SKM-1 treated with dmso at 0.1 percent for 144 hours (cell line): ENCODE results near the gene FGF5.
A peak's percentile ranks its signal among the peaks of the same experiment; 100 is the strongest.
"Not testable (repeated sequence)": the region's sequence is repeated elsewhere in the genome, so short reads cannot be mapped to it uniquely, and the experiment has no call there.

Source experiments
- DNase-seq: peaks from one replicate; lab custom pipeline; 2025; ENCODE audit not compliant: unreplicated experiment; lab: John Stamatoyannopoulos, UW

The FGF5 gene, protein sequence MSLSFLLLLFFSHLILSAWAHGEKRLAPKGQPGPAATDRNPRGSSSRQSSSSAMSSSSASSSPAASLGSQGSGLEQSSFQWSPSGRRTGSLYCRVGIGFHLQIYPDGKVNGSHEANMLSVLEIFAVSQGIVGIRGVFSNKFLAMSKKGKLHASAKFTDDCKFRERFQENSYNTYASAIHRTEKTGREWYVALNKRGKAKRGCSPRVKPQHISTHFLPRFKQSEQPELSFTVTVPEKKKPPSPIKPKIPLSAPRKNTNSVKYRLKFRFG

DNA sequence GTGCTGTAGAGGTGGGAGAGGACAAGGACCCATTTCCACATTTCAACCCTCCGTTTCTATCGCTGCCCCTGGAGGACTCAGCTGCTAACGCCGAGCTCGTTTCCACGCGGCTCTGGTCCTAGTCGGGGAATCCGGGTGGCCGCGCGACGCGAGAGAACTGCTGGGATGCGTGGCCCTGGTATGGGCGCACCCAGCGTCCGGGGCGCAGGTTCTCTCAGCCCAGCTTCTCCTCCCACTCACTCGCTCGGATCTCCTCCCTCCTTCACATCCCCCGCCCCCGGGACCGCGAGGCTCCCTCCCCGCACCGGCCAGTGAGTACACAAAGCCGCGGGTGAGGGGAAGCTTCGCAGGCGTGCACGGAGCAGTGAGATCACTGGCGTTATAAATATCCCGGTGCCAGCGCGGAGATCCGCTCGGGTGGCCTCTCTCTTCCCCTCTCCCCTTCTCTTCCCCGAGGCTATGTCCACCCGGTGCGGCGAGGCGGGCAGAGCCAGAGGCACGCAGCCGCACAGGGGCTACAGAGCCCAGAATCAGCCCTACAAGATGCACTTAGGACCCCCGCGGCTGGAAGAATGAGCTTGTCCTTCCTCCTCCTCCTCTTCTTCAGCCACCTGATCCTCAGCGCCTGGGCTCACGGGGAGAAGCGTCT, at the start of gene FGF5:
Gene FGF5 (plus strand): TSS at position 412 of the 649 bp plus-strand sequence. CDS start 161 bp downstream, at position 573.
- peak; percentile 47 for DNase-seq

DNA sequence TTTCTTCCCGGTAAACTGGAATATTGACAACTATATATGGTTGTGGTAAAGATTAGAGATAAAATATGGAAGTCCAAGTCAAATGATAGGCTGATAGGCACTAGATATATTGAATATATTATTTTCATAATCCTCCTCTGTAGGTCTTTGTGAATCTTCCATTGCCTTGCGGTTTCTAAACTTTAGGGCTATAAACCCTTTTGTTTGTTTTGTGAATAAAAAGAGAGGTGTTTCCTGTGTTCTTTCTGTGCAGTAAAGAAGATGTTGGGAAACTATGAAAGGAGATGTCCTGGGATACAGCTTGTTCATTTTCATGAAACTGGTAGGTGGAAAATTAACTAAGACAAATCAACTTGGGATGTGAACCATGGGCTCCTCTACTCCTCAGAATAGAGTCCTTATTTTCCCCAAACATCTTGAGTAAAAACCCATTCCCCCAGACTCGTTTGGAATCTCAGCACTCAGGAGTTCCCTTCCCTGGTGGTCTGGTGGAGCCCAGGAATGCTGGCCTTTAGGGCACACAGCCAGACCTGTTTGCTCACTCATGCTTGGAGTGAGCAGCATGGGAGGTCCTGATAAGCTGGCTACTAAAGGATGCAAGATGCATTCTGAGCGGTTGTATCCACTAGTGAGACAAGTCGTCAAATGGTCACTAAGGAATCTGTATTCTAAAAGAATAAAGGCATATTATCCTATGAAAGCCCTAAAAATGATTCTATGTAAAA, 47.0 kb upstream of the FGF5 start:
- DNase-seq = no peak

DNA sequence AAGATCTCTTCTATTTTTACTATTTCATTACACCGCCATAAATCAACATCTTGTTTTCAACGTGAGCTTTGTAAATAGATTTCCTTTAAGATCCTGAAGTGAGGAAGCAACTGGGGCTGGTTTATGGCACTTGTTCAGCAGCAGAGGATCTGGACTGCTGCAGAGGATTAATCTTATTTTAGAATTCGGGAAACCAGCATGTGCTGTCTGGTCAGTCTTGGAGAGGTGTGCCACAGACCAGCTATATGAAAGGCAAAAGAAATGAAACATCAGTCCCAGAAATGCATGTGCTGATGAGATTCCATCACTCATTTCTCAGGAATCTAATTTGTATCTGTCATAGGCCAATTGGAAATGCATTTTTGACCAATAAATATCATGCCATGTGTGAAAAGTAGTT, 45.8 kb upstream of the FGF5 start:
- no peak for DNase-seq

DNA sequence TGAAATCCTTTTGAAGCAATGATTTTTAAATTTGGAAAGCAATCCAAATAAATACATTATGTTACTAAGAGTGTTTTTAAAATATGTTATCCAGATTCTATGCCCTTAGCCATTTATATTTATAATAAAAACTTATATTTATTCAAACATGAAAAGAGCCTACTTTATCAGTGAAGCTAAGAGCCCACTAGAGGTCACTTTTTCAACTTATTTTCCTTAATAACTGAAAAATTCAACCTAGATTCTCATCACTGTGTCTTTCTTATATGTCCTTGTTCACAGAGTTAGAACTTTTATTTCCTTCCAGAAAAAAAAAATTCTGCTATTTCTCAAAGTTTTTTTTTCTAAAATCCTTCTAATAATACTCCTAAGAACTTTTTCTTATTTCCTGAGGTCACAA, 45.3 kb upstream of the FGF5 start:
- peak; percentile 40 for DNase-seq

DNA sequence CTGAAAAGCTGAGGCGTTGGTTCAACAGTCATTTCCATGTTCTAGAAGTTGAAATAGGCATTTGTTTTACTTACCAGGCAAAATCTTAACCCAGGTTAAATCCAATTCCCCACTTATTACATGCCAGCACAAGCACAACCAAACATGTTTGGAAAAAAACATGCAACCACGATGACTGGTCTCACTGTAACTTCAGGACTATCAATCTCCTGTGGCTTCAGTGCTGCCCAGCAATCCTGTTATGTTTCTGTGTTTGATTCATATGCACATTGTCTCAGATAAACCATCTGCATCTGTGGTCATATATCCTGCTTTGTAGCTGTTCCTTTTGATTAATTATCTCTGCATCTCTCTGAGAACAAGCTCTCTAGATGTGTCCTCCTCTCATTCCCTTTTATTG, 40.9 kb upstream of the FGF5 start:
- no peak for DNase-seq

DNA sequence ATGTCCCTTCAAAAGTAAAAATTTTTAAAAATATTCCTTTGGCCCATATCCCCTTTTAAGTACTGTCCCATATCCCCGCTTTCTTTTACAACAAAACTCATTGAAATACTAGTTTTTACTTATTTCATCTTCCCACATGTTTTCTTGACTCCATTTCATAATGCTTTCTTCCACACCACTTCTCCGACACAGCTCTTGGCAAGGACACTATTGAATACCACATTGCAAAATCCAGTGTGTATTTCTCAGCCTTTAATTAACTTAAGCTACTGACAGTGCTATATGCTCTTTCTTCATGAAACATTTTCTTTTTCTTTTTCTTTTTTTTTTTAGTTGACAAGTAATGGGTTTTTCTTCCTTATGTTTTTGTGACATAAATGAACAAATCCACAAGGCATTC, 40.4 kb upstream of the FGF5 start:
- DNase-seq = no peak

DNA sequence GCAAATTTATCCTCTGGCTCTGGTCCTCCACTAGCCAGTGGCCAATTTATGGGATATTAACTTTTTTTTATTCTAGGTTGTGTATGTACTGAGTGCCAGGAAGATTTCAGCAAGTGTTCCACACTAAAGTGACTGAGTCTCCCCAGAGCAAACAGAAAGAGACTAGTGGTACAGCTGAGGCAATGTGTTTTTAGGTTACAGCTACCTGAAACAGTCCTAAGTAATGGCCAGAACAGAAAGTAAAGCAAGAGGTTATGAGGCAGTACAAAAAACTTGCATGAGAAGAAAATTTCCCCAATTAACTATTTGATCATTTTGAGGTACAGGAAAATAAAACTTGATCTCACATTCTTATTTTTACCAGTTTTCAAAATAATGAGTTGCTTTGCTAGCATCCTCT, 38.0 kb upstream of the FGF5 start:
- DNase-seq = no peak

DNA sequence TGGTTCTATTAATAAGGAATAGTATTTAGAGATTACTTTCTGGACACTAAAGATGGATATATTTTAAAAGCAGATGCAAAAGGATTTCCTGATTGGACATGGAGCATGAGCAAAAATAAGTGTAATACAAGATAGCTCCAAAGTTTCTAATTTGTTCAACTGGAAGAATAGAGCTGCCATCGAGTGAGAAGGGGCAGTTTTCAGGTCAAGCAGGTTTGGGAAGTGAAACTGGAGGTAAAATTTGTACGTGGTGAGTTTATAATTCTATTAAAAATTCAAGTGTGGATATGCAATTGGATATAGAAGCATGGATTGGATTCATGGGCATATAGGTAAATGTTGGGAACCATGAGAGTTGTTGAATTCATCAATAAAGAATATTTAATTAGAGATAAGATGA, 37.3 kb upstream of the FGF5 start:
- no peak for DNase-seq

DNA sequence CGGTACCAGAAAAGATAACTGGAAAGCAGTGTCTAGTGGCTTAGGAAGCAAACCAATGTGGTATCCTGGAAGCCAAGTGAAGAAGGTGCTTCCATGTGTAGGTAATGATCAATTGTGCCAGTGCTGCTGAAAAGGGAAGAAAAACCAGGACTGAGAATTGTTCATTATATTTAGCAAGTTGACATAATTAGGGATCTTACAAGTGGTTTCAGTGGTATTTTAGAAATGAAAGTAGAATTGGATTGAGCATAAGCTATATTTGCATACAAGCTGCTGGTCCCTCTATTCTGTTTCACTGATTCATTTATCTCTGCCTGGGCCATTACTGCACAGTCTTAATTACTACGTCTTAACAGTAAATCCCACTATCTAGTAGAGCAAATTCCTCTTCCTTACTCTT, 36.9 kb upstream of the FGF5 start:
- no peak for DNase-seq

DNA sequence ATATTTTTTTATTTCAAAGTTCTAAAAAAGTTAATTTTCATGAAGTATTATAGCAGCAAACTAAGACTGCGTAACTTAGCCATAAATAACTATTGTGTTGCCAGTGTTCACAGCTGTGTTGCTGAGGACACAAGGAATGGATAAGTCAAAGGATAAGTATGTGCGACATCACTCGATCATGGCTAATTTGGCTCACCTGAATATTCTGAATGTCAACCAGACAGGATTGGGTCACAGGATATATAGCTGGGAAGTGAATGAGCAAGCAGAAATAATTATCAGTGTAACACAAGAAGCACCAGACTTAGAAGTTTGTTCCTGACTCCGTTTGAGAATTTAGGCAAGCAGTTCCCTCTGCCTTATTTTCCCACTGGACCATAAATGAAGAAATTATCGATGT, 35.3 kb upstream of the FGF5 start:
- no peak for DNase-seq

DNA sequence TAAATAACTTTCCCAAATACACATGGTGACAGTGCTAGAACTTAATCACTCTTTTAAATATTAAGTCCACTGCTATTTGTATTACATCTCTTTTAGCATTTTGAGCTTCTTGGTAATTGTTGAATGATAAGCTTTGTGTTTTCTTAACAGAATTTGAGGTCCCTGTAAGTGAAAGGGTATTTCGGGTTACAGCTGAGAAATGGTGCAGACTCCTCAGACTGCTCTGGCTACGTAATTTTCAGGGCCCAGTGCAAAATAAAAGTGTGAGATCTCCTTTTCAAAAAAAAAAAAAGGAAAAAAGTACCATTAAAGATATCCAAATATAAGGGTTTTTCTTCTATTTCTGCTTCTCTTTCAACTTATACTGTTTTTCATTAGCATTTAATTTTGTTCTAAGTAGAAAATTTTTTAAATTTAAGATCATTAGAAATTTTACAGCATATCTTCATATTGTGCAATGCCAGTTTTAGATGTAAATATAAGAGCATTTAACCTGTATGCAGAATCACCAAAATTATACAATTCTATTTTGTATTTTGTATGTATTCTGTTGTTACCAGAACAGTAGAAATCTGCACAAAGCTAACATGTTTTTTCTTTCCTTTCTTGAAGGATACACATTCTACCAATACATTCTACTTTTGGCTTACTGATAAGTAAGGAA, 33.6 kb upstream of the FGF5 start:
- DNase-seq = no peak

DNA sequence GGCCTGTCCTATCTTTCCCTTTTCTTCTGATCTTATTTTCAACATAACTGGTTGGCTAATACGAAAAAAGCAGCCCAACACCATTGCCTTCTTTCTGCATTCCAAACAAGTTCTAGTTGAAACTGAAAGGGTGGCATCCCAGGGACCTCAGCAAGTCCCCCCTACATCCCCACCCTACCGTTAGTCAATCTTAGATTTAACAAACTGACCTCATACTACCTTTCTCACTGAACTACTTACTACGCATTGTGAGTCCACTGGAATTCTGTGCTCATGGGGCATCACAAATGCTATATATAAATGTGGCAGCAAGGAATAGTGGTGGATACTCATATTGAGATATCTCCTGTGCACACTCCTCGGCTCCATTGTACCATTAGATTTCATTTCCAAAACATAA, 33.1 kb upstream of the FGF5 start:
- DNase-seq = no peak

DNA sequence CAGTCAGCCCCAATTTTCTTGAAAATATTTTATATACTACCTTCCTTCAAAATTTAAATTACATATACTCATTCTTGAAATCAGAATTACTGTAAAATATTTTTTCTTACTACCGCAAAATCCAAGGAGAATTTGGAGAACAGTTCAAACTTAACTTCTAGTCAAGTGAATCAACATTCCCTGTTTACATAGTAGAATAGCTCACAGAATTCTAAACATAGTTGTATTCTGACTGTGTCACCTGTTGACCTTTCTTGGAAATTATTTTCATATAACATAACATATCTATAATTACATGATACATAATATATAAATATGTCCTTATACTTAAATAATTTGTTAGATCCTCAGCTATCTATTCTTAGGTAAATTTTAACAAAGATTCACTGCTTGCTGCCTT, 31.0 kb upstream of the FGF5 start:
- no peak for DNase-seq

DNA sequence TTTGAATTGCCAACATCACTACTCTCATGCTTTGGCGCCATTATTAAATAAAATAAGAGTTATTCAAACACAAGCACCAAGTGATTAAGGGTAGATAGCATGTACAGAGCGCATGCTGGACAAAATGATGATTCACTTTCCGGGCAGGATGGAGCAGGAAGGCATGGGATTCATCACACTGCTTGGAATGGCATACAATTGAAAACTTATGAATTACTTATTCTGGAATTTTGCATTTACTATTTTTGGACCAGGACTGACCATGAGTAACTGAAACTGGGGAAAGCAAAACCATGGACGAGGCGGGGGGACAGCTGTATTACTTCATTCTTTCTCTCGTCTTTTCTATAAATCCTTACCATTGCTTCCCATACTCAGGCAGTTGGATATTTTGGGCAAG, 28.5 kb upstream of the FGF5 start:
- no peak for DNase-seq

DNA sequence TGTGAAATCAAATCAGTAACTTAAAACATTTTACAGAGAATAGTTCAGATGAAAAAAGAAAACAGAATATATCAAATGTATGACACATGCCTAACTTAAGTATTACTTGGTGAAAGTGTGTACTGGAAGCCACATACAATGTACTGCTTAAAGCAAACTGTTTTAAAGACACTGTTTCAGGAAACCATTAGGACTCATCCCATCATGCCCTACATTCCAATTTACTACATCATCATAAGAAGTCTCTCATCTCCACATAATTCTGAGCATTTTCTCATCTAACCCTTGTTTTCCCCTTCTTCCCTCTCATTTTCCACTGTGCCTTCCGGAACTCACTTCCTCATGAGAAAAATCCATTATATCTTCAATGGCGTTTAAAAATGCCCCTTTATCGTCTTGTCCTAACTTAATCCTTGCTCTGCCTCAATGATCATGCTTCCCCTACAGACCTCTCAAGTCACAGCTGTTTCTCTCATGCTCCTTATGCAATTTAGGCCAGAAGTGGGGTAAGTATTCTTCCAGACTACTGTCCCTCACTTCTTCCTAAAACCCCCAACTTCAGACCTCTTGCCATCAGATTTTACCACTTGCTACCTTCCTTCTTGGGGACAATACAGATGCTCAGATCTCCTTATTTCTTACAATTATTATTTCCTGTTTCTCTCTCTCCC, 26.8 kb upstream of the FGF5 start:
- DNase-seq = no peak

DNA sequence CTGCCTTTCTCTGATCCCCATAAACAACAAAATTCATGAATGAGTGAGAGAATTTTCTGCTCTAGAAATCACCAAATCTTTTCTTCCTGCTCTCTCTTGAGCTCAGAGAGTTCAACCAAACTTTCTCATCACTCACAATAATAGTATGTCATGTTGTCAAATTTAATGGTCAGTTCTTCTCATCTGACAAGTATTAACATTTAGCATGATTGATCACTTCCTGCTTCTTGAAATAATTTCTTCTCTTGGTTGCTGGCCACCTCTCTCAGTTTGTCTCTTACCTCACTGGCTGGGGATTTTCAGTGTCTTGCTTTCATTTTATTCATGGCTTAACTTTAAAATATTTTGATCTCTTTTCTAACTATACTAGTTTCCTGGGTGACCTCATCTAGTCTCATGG, 25.5 kb upstream of the FGF5 start:
- no peak for DNase-seq

DNA sequence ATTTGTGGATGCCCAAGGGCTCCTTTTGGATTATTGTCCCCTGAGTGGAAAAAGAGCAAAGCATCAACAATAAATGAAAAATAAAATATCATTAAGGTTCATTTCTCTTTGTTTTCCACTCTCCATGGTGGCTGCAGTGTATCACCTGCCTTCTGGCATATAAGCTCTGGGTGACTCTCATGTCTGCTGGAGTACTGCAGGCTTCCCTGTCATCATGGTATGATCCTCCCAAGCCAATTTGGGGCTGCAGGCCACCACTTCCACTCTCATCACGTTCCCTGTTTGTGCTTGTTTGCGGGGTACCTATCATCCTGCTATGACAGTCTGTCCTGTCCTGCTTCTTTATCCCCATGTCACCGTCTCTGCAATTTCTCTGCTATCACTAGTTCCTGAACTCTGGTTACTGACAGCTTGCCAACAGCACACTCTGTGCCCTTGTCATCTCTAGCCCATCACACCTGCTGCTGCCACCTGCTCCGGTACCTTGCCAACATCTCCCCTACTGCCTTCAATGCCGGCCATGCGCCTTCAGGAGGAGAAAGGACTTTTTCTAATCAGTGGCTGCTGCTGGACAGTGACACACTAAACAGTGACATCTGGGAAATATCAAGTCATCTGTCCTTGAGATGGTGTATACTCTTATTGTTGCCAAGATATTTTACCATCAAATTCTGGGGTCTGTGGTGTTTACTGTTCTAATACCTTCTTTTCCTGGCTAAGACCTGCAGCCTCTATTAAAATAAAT, 23.0 kb upstream of the FGF5 start:
- no peak for DNase-seq

DNA sequence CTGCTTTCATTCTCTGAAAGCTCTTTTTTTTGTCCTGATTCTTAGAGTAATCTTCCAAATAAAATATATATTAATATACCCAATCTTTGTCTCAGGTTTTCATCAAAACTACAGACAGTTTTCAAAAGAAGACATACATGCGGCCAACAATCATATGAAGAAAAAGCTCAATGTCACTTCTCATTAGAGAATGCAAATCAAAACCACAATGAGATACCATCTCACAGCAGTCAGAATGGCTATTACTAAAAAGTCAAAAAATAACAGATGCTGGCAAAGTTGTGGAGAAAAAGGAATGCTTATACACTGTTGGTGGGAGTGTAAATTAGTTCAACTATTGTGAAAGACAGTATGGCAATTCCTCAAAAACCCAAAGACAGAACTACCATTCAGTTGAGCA, 19.0 kb upstream of the FGF5 start:
- DNase-seq = not testable (repeated sequence)

DNA sequence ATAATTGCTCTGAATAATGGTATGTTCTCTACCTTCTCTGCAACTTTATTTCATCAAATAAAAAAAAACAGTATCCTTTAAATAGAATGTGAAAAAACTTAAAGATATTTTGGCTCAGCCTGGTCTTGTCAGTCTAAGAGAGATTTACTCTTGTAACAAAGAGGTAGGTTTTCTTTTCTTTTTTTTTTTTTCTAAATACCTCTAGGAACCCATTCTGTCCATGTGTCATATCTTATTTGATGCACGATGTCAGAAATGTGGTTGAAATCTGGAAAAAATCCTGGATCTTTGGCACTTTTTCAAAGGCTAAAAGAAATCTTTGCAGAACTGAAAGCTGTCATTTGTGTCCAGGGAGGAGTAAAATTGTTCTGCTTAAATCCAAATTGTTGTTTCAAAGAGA, 17.3 kb upstream of the FGF5 start:
- DNase-seq = no peak

DNA sequence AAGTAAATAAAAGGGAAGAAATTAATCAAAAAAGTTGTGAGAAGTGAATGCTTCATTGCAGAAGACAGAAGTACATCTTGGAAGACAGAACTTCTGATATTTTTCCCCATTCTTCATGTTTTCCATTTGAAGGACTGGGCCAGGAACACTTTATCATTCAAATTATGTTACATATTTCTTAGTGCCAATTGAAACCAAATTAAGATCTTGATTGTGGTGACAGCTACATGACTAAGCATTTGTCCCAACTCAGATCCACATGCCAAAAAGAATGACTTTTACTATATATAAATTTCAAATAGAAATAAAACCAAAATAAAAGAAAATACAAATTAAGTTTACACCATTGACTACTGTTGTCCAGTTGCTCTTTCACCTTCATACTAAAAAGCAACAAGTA, 14.0 kb upstream of the FGF5 start:
- no peak for DNase-seq

DNA sequence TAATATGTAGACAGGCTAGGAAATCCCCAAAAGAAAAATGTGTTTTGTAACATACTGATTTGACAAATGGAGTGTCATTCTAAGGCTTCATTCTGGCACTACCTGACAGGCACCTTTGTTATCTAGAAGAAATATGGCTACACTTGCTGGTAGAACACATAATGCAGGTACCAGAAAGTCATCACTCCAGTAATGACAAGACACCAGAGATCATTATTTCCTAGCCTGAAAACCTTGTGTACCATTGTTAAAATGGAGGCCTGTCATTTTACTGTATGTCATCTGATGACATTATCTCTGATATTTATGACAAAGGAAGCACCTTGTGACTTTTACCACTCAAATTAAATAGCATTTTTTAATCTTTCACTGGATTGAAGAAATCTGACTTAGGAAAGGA, 13.5 kb upstream of the FGF5 start:
- no peak for DNase-seq
